Measurements from ENCODE around the gene DBP. TPM values are rescaled to one million over a fixed set of nuclear protein-coding genes. Genes with fewer than 3 reads are reported as not detected.

DBP gene
- polyA plus RNA-seq, 3 donors: 12.8 to 22.3 (median 17.5) TPM

DNA sequence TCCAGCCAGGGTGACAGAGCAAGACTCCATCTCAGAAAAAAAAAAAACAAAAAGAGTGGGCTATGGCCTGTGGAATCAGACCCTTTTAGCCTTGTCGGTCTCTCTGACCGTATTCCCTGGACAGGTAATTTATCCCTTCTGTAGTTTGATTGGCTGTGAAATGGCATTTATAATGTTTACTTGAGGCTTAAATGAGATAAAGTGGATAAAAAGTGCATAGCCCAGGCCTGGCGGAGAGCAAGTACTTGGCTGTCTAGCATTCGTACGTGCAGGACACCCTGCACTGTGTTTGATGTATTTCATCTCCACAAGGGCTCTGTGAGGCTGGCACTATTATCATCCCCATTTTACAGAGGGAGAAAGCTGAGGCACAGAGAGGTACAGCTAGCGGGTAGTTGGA, 28.6 kb upstream of the DBP start:
- Mint-ChIP-seq H3K27ac (no peak overlapping the region), H3K36me3 (no peaks in the 10 kb centered on the region), H3K4me1 (peaks cover 9% of the 10 kb centered on the region), H3K9me3 (peaks cover 0 to 7% (median 6%) of the 10 kb centered on the region in 7 donors), H3K4me3 (no peak overlapping the region), H3K27me3 (ENCODE audit: low read depth in 3 of 3) (peaks cover 0 to 2% (median 2%) of the 10 kb centered on the region in 3 donors)
- no peaks in the 10 kb centered on the region for H3K9me3 ChIP-seq (replicated peaks in 1 of 2; ENCODE audit: control insufficient read depth in 1 of 2, insufficient read depth in 1 of 2, low read length in 2 of 2)
- H3K4me1 ChIP-seq (ENCODE audit: control insufficient read depth in 1 of 2, insufficient read depth in 2 of 2, low read length in 2 of 2): peaks cover 7 to 8% of the 10 kb centered on the region in 2 donors
- no peaks in the 10 kb centered on the region for H3K79me2 ChIP-seq (ENCODE audit: insufficient read depth, low read length)
- H3K4me2 ChIP-seq (replicated peaks; ENCODE audit: extremely low read depth, low read length, poor library complexity, severe bottlenecking): no peak overlapping the region
- DNase-seq: no peak
- H3K27me3 ChIP-seq (ENCODE audit: control insufficient read depth in 2 of 2, insufficient read depth in 2 of 2, low read length in 2 of 2): no peaks in the 10 kb centered on the region
- intact Hi-C loops (cut with micrococcal nuclease): no loop called here
- H3K27ac ChIP-seq (ENCODE audit: low read depth in 1 of 2, low read length in 2 of 2): no peak overlapping the region
- H2AFZ ChIP-seq (ENCODE audit: insufficient read depth, low read depth, low read length, poor library complexity, severe bottlenecking): no peak overlapping the region
- H3K4me3 ChIP-seq (replicated peaks in 1 of 3; ENCODE audit: low read depth in 2 of 3, low read length in 3 of 3): no peak overlapping the region
- no peak overlapping the region for H3K9ac ChIP-seq (ENCODE audit: insufficient read depth, low read length, poor library complexity, severe bottlenecking)
- H4K20me1 ChIP-seq (ENCODE audit: insufficient read depth, low read length): no peaks in the 10 kb centered on the region
- no peaks in the 10 kb centered on the region for H3K36me3 ChIP-seq (replicated peaks in 1 of 2; ENCODE audit: control insufficient read depth in 1 of 2, insufficient read depth in 2 of 2, low read length in 2 of 2)
- TF ChIP-seq, protein P1, sequence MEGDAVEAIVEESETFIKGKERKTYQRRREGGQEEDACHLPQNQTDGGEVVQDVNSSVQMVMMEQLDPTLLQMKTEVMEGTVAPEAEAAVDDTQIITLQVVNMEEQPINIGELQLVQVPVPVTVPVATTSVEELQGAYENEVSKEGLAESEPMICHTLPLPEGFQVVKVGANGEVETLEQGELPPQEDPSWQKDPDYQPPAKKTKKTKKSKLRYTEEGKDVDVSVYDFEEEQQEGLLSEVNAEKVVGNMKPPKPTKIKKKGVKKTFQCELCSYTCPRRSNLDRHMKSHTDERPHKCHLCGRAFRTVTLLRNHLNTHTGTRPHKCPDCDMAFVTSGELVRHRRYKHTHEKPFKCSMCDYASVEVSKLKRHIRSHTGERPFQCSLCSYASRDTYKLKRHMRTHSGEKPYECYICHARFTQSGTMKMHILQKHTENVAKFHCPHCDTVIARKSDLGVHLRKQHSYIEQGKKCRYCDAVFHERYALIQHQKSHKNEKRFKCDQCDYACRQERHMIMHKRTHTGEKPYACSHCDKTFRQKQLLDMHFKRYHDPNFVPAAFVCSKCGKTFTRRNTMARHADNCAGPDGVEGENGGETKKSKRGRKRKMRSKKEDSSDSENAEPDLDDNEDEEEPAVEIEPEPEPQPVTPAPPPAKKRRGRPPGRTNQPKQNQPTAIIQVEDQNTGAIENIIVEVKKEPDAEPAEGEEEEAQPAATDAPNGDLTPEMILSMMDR (IDR thresholded peaks at IDR 0.05): no peak
- WGBS (ENCODE audit: insufficient coverage): 94% methylated on average over 5 of the region's 6 CpGs

DNA sequence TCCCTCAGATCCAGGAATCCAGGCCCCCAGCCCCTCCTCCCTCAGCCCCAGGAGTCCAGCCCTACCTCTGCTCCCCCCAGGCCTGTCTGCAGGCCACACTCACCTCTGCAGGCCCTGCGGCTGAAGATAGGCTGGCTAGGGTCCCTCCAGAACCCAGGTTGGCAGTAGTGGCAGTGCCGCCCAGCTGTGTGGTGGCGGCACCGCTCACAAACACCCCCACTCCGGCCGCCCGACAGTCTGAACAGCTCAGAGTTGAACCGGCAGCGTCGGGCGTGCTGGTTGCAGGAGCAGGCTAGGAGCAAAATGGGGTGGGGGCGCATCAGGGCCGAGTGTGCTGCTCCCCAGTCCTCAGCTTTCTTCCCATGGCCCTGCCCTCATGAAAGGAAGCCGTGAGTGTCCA, 27.3 kb upstream of the DBP start:
- H3K9me3 ChIP-seq (replicated peaks in 1 of 2; ENCODE audit: control insufficient read depth in 1 of 2, insufficient read depth in 1 of 2, low read length in 2 of 2): no peaks in the 10 kb centered on the region
- H3K4me2 ChIP-seq (replicated peaks; ENCODE audit: extremely low read depth, low read length, poor library complexity, severe bottlenecking): no peak overlapping the region
- H2AFZ ChIP-seq (ENCODE audit: insufficient read depth, low read depth, low read length, poor library complexity, severe bottlenecking): no peak overlapping the region
- H3K4me3 ChIP-seq (replicated peaks in 1 of 3; ENCODE audit: low read depth in 2 of 3, low read length in 3 of 3): no peak overlapping the region
- H3K79me2 ChIP-seq (ENCODE audit: insufficient read depth, low read length): no peaks in the 10 kb centered on the region
- H3K27ac ChIP-seq (ENCODE audit: low read depth in 1 of 2, low read length in 2 of 2): no peak overlapping the region
- Mint-ChIP-seq H3K27ac (no peak overlapping the region), H3K36me3 (no peaks in the 10 kb centered on the region), H3K4me1 (peaks cover 16% of the 10 kb centered on the region), H3K27me3 (ENCODE audit: low read depth in 3 of 3) (peaks cover 0 to 2% (median 2%) of the 10 kb centered on the region in 3 donors), H3K9me3 (peaks cover 0 to 5% (median under 1%) of the 10 kb centered on the region in 7 donors), H3K4me3 (no peak overlapping the region)
- TF ChIP-seq, protein P1 (IDR thresholded peaks at IDR 0.05): no peak
- intact Hi-C loops (cut with micrococcal nuclease): no loop called here
- DNase-seq: no peak
- no peaks in the 10 kb centered on the region for H4K20me1 ChIP-seq (ENCODE audit: insufficient read depth, low read length)
- no peak overlapping the region for H3K9ac ChIP-seq (ENCODE audit: insufficient read depth, low read length, poor library complexity, severe bottlenecking)
- H3K36me3 ChIP-seq (replicated peaks in 1 of 2; ENCODE audit: control insufficient read depth in 1 of 2, insufficient read depth in 2 of 2, low read length in 2 of 2): no peaks in the 10 kb centered on the region
- H3K4me1 ChIP-seq (ENCODE audit: control insufficient read depth in 1 of 2, insufficient read depth in 2 of 2, low read length in 2 of 2): peaks cover 18 to 21% of the 10 kb centered on the region in 2 donors
- H3K27me3 ChIP-seq (ENCODE audit: control insufficient read depth in 2 of 2, insufficient read depth in 2 of 2, low read length in 2 of 2): no peaks in the 10 kb centered on the region
- 95% methylated on average over 11 of the region's 14 CpGs for WGBS (ENCODE audit: insufficient coverage)

Measured in CD14-positive monocyte (primary cell).